Sigmoid colon (tissue), 7 donors: ENCODE results near the gene AFF4. TPM values are rescaled to one million over a fixed set of nuclear protein-coding genes. Genes with fewer than 3 reads are reported as not detected.

ENCODE experiments used
- DNase-seq: peaks from one replicate; pipeline ENCODE4 v3.0.0-alpha.2; 2019
- H3K27ac ChIP-seq, 4 donors: fragments of 200-600 bp; sonication (generic); one replicate each; pipeline ENCODE4 v1.5.1; 2016 to 2019; ENCODE audit warnings: mild to moderate bottlenecking in 1 of 4
- H3K27me3 ChIP-seq, 3 donors: fragments of 200-600 bp; sonication (generic); one replicate each; pipeline ENCODE4 v1.5.1; 2019; ENCODE audit warnings: mild to moderate bottlenecking in 1 of 3
- H3K36me3 ChIP-seq, 4 donors: fragments of 200-600 bp; sonication (generic); one replicate each; pipeline ENCODE4 v1.5.1; 2016 to 2019
- H3K4me1 ChIP-seq, 4 donors: fragments of 200-600 bp; sonication (generic); one replicate each; pipeline ENCODE4 v1.5.1; 2017 to 2019
- H3K4me3 ChIP-seq, 4 donors: fragments of 200-600 bp; sonication (generic); one replicate each; pipeline ENCODE4 v1.5.1; 2017 to 2019; ENCODE audit warnings: mild to moderate bottlenecking in 2 of 4, moderate library complexity in 1 of 4
- H3K9me3 ChIP-seq, 4 donors: fragments of 200-600 bp in 3 of 4; sonication (generic) in 3 of 4; one replicate each; pipeline versions ENCODE4 v1.5.1 to v1.6.1; 2013 to 2019
- CTCF ChIP-seq, 4 experiments: fragments of 450-650 bp in 3 of 4; fragments of 200-600 bp in 1 of 4; IDR thresholded peaks; one replicate each; pipeline ENCODE4 v1.5.1; 2016 to 2019; ENCODE audit warnings: antibody characterized with exemption in 4 of 4, mild to moderate bottlenecking in 3 of 4, moderate library complexity in 2 of 4
- EP300 ChIP-seq, 4 donors: sonication (generic); formaldehyde crosslinking; IDR thresholded peaks; one replicate each; pipeline ENCODE4 v1.6.1; 2017; ENCODE audit warnings: antibody characterized with exemption in 4 of 4
- POLR2A ChIP-seq, 2 donors: fragments of 450-650 bp; IDR thresholded peaks; one replicate each; pipeline ENCODE4 v1.6.1; 2016; ENCODE audit warnings: antibody characterized with exemption in 2 of 2, mild to moderate bottlenecking in 2 of 2, moderate library complexity in 2 of 2
- POLR2AphosphoS5 ChIP-seq, 4 donors: sonication (generic); formaldehyde crosslinking; IDR thresholded peaks; one replicate each; pipeline ENCODE4 v1.6.1; 2017; ENCODE audit warnings: antibody characterized with exemption in 4 of 4
- WGBS, 2 donors: extraction: QIAGEN DNeasy Blood & Tissue Kit; methylation state at CpG; one replicate each; pipeline ENCODE4 v1.1.7; 2013; 5-methylcytosine and 5-hydroxymethylcytosine counted together
- intact Hi-C: fragments of 100-400 bp; cut with DNase I; formaldehyde crosslinking; loops from one replicate; pipeline ENCODE4 v1.15.1; 2023
- polyA plus RNA-seq, 3 donors: library from polyadenylated mRNA; stranded (reverse); fragments of 200-250 nt; gene quantifications; one replicate each; pipeline ENCODE4 v1.2.3, GENCODE V29; 2013
- total RNA-seq, 4 donors: library from RNA; depleted of rRNA; stranded (reverse); fragments of >200 nt; gene quantifications; one replicate each; pipeline ENCODE4 v1.1.0, GENCODE V29; 2016
- donor health status: healthy with polysubstance abuse.
- donor health status: Bipolar disorder and iron deficiency.
- donor health status: healthy.

Gene AFF4
- total and polyA plus RNA-seq, 7 donors: 9.0 to 74.0 (median 52.4) TPM

- TF ChIP-seq POLR2A (IDR thresholded peaks at IDR 0.05) (no peak), POLR2AphosphoS5 (IDR thresholded peaks at IDR 0.05) (no peak), CTCF (IDR thresholded peaks at IDR 0.05) (no peak), EP300 (IDR thresholded peaks at IDR 0.05) (no peak)
- no peak for DNase-seq
- intact Hi-C loops: no loop called here
- H3K9me3 ChIP-seq: no peaks in the 10 kb centered on the region
- H3K4me3 ChIP-seq: no peak overlapping the region
- H3K27ac ChIP-seq: no peak overlapping the region
- WGBS, 2 donors: 88 to 90% methylated on average over 3 of the region's 3 CpGs
- H3K36me3 ChIP-seq: no peaks in the 10 kb centered on the region
- H3K4me1 ChIP-seq: no peaks in the 10 kb centered on the region
- H3K27me3 ChIP-seq: no peaks in the 10 kb centered on the region
Observed at GRCh38 chr5:132853323-132853722, 110.1 kb downstream of the AFF4 start.

GRCh38 chr5:132850066-132850465 is 113.4 kb downstream of the AFF4 start:
- DNase-seq: no peak
- 82 to 92% methylated on average over 2 of the region's 2 CpGs for WGBS, 2 donors
- TF ChIP-seq POLR2A (IDR thresholded peaks at IDR 0.05): no peak
- TF ChIP-seq CTCF (IDR thresholded peaks at IDR 0.05): no peak
- no peak for TF ChIP-seq EP300 (IDR thresholded peaks at IDR 0.05)
- TF ChIP-seq POLR2AphosphoS5 (IDR thresholded peaks at IDR 0.05): no peak
- no peak overlapping the region for H3K27ac ChIP-seq
- intact Hi-C loops: no loop called here
- no peaks in the 10 kb centered on the region for H3K36me3 ChIP-seq
- H3K4me3 ChIP-seq: no peak overlapping the region
- no peaks in the 10 kb centered on the region for H3K27me3 ChIP-seq
- no peaks in the 10 kb centered on the region for H3K9me3 ChIP-seq
- no peaks in the 10 kb centered on the region for H3K4me1 ChIP-seq

GRCh38 chr5:132849347-132849746 is 114.1 kb downstream of the AFF4 start:
- no peak for DNase-seq
- TF ChIP-seq CTCF (IDR thresholded peaks at IDR 0.05) (no peak), EP300 (IDR thresholded peaks at IDR 0.05) (no peak), POLR2A (IDR thresholded peaks at IDR 0.05) (no peak), POLR2AphosphoS5 (IDR thresholded peaks at IDR 0.05) (no peak)
- Histone ChIP-seq H3K4me3 (no peak overlapping the region), H3K9me3 (no peaks in the 10 kb centered on the region), H3K36me3 (no peaks in the 10 kb centered on the region), H3K4me1 (no peaks in the 10 kb centered on the region), H3K27me3 (no peaks in the 10 kb centered on the region), H3K27ac (no peak overlapping the region)
- WGBS, 2 donors: 42 to 70% methylated on average over 1 of the region's 1 CpG
- intact Hi-C loops: no loop called here

- H3K36me3 ChIP-seq: no peaks in the 10 kb centered on the region
- H3K4me1 ChIP-seq: no peaks in the 10 kb centered on the region
- H3K27me3 ChIP-seq: no peaks in the 10 kb centered on the region
- H3K4me3 ChIP-seq: no peak overlapping the region
- TF ChIP-seq EP300 (IDR thresholded peaks at IDR 0.05): no peak
- TF ChIP-seq POLR2A (IDR thresholded peaks at IDR 0.05): no peak
- TF ChIP-seq POLR2AphosphoS5 (IDR thresholded peaks at IDR 0.05): no peak
- TF ChIP-seq CTCF (IDR thresholded peaks at IDR 0.05): no peak
- no peak for DNase-seq
- WGBS, 2 donors: 94% methylated on average over 8 of the region's 8 CpGs
- no peaks in the 10 kb centered on the region for H3K9me3 ChIP-seq
- no peak overlapping the region for H3K27ac ChIP-seq
- intact Hi-C loops: no loop called here
Observed at GRCh38 chr5:132848270-132848669, 115.2 kb downstream of the AFF4 start.

GRCh38 chr5:132841305-132841704 is 122.1 kb downstream of the AFF4 start:
- no peaks in the 10 kb centered on the region for H3K36me3 ChIP-seq
- DNase-seq: no peak
- H3K4me1 ChIP-seq: peaks cover 0 to 8% (median 2%) of the 10 kb centered on the region in 4 donors
- 87 to 89% methylated on average over 4 of the region's 4 CpGs for WGBS, 2 donors
- H3K9me3 ChIP-seq: no peaks in the 10 kb centered on the region
- no peak overlapping the region for H3K4me3 ChIP-seq
- no peak for TF ChIP-seq POLR2A (IDR thresholded peaks at IDR 0.05)
- TF ChIP-seq POLR2AphosphoS5 (IDR thresholded peaks at IDR 0.05): no peak
- intact Hi-C loops: no loop called here
- no peak overlapping the region for H3K27ac ChIP-seq
- H3K27me3 ChIP-seq: no peaks in the 10 kb centered on the region
